Measurements from ENCODE around the gene MICAL3. TPM values are rescaled to one million over a fixed set of nuclear protein-coding genes. Genes with fewer than 3 reads are reported as not detected.

The MICAL3 gene
- polyA plus RNA-seq, 1 of the 3 experiments (the other 2 are of a cell fraction), result 83.1 TPM

GRCh38 chr22:17890892-17891291 lies 133.5 kb downstream of the MICAL3 start:
- peaks cover 42 to 80% of the 10 kb centered on the region in 2 experiments for H3K36me3 ChIP-seq (replicated peaks in 1 of 2; ENCODE audit: control insufficient read depth in 1 of 2, insufficient read depth in 2 of 2, low read length in 1 of 2)
- 88% methylated on average over 3 of the region's 3 CpGs for WGBS (ENCODE audit: low lambda C conversion rate)
- no peaks in the 10 kb centered on the region for H3K9me3 ChIP-seq
- ChIA-PET CTCF (interaction anchor here (0.6 to 6.1 kb wide), 14 partner anchors 9 to 186 kb away, joined by 3 to 112 read pairs (median 6); partner anchors contain the start of genes MICAL3 and PEX26), POLR2A (interaction anchor here (1.1 kb wide), 1 partner anchor 45 kb away, joined by 4 read pairs; no protein-coding TSS in a partner anchor)
- no peak for DNase-seq
- no peaks in the 10 kb centered on the region for H3K9me2 ChIP-seq
- H3K4me2 ChIP-seq, result no peak overlapping the region
- no peaks in the 10 kb centered on the region for H3K27me3 ChIP-seq (ENCODE audit: insufficient read depth)
- H3K4me1 ChIP-seq (ENCODE audit: control insufficient read depth in 1 of 2, insufficient read depth in 2 of 2, low read depth in 1 of 2, low read length in 1 of 2), result peaks cover 8 to 9% of the 10 kb centered on the region in 2 experiments; a peak in 3 of 4 replicates
- H3K4me3 ChIP-seq (ENCODE audit: low read depth in 2 of 2, low read length in 1 of 2), result no peak overlapping the region
- H3K79me2 ChIP-seq (ENCODE audit: insufficient read depth), result no peaks in the 10 kb centered on the region
- H3F3A ChIP-seq (replicated peaks; ENCODE audit: insufficient read depth), result peaks cover 2% of the 10 kb centered on the region
- H3K9ac ChIP-seq, result no peak overlapping the region
- H2AFZ ChIP-seq (ENCODE audit: low read depth), result no peak overlapping the region
- peaks cover 7% of the 10 kb centered on the region; the same call in 1 of the 2 replicates for H4K20me1 ChIP-seq (ENCODE audit: insufficient read depth)
- H3K27ac ChIP-seq (ENCODE audit: low read depth in 2 of 2, low read length in 1 of 2), result no peak overlapping the region
- TF ChIP-seq FOSL2 (IDR thresholded peaks at IDR 0.05; ENCODE audit: borderline replicate concordance, low read depth) (no peak), REST (IDR thresholded peaks at IDR 0.05; ENCODE audit: low read depth, low read length) (no peak), TAF1 (IDR thresholded peaks at IDR 0.05; ENCODE audit: borderline replicate concordance, low read depth, low read length) (no peak), MAX (IDR thresholded peaks at IDR 0.05; ENCODE audit: low read depth) (no peak), YY1 (IDR thresholded peaks at IDR 0.05; ENCODE audit: low read depth) (no peak), TEAD4 (IDR thresholded peaks at IDR 0.05; ENCODE audit: borderline replicate concordance, insufficient read depth) (no peak), FOXM1 (IDR thresholded peaks at IDR 0.05; ENCODE audit: low read depth) (no peak), NFIC (IDR thresholded peaks at IDR 0.05; ENCODE audit: borderline replicate concordance) (no peak), RCOR1 (IDR thresholded peaks at IDR 0.05; ENCODE audit: low read length) (no peak), USF2 (IDR thresholded peaks at IDR 0.05; ENCODE audit: borderline replicate concordance, low read depth, low read length) (no peak), SMC3 (IDR thresholded peaks at IDR 0.05; ENCODE audit: low read depth, low read length) (no peak), TCF12 (IDR thresholded peaks at IDR 0.05) (no peak), CTCF (IDR thresholded peaks at IDR 0.05) (no peak), RXRA (IDR thresholded peaks at IDR 0.05; ENCODE audit: borderline replicate concordance, low read depth) (no peak), POLR2AphosphoS5 (IDR thresholded peaks at IDR 0.05; ENCODE audit: low read depth, low read length) (no peak)
